Measurements from ENCODE around the gene FASN. TPM values are rescaled to one million over a fixed set of nuclear protein-coding genes. Genes with fewer than 3 reads are reported as not detected.
A peak's percentile ranks its signal among the peaks of the same experiment; 100 is the strongest.

Gene FASN
- total RNA-seq, 1 experiment from 2014 or later, result 49.5 TPM

- no peak for DNase-seq (ENCODE audit: low read depth)
These were observed 21.8 kb downstream of the FASN start for GRCh38 chr17:82076018-82076784.

GRCh38 chr17:82073446-82073845 is 24.6 kb downstream of the FASN start:
- no peak for DNase-seq (ENCODE audit: low read depth)

- DNase-seq (ENCODE audit: low read depth), result no peak
These were observed 25.2 kb downstream of the FASN start for GRCh38 chr17:82072827-82073226.

GRCh38 chr17:82070611-82071010 is 27.4 kb downstream of the FASN start:
- DNase-seq (ENCODE audit: low read depth), result no peak

GRCh38 chr17:82065638-82066303 is 32.3 kb downstream of the FASN start, which contains the start of gene DUS1L:
DUS1L (minus strand) TSS chr17:82065804; CDS start chr17:82065059, 745 bp downstream.
- DNase-seq (ENCODE audit: low read depth), result peak; percentile 61

GRCh38 chr17:82065193-82065637 is 32.8 kb downstream of the FASN start:
- no peak for DNase-seq (ENCODE audit: low read depth)

- no peak for DNase-seq (ENCODE audit: low read depth)
These were observed 33.4 kb downstream of the FASN start for GRCh38 chr17:82064433-82065192.

GRCh38 chr17:82063424-82064415 is 34.3 kb downstream of the FASN start:
- DNase-seq (ENCODE audit: low read depth), result no peak

- DNase-seq (ENCODE audit: low read depth), result no peak
These were observed 35.1 kb downstream of the FASN start for GRCh38 chr17:82062984-82063368.

GRCh38 chr17:82062076-82062983 is 35.7 kb downstream of the FASN start:
- DNase-seq (ENCODE audit: low read depth), result no peak

- DNase-seq (ENCODE audit: low read depth), result no peak
These were observed 36.8 kb downstream of the FASN start for GRCh38 chr17:82061047-82061925.

- peak; percentile 3 for DNase-seq (ENCODE audit: low read depth)
These were observed 37.4 kb downstream of the FASN start for GRCh38 chr17:82060614-82061013.

GRCh38 chr17:82060001-82060380 is 38.0 kb downstream of the FASN start:
- peak; percentile 4 for DNase-seq (ENCODE audit: low read depth)

GRCh38 chr17:82059272-82060000 is 38.6 kb downstream of the FASN start:
- peak; percentile 8 for DNase-seq (ENCODE audit: low read depth)

- peak; percentile 7 for DNase-seq (ENCODE audit: low read depth)
These were observed 39.2 kb downstream of the FASN start for GRCh38 chr17:82058855-82059249.

GRCh38 chr17:82058230-82058854 is 39.7 kb downstream of the FASN start:
- DNase-seq (ENCODE audit: low read depth), result peak; percentile 6

GRCh38 chr17:82056729-82057621 is 41.1 kb downstream of the FASN start:
- peak; percentile 11 for DNase-seq (ENCODE audit: low read depth)

All from Daoy (cell line).